HepG2 (cell line): Measurements from ENCODE around the gene PTCRA. TPM values are rescaled to one million over a fixed set of nuclear protein-coding genes. Genes with fewer than 3 reads are reported as not detected.
A peak's percentile ranks its signal among the peaks of the same experiment; 100 is the strongest.

Experiments
- CERS6 ChIP-seq: sonication (generic); formaldehyde crosslinking; IDR thresholded peaks from 2 replicates; pipeline ENCODE4 v1.5.0; 2020; ENCODE audit warnings: missing genetic modification reagents
- GPN1 ChIP-seq: sonication (generic); formaldehyde crosslinking; IDR thresholded peaks from 2 replicates; pipeline ENCODE4 v1.5.1; 2020; ENCODE audit warnings: missing genetic modification reagents, borderline replicate concordance
- HINFP ChIP-seq: sonication (generic); formaldehyde crosslinking; IDR thresholded peaks from 2 replicates; pipeline ENCODE4 v1.4.0; 2020; ENCODE audit warnings: low read depth, mild to moderate bottlenecking, missing genetic modification reagents
- JUND ChIP-seq: sonication (generic); formaldehyde crosslinking; IDR thresholded peaks from 2 replicates; pipeline ENCODE4 v1.8.0; 2022; ENCODE audit warnings: mild to moderate bottlenecking, missing genetic modification reagents
- KLF6 ChIP-seq: IDR thresholded peaks from 2 replicates; pipeline ENCODE4 v1.8.0; 2016; ENCODE audit warnings: missing biosample characterization, missing genetic modification reagents
- NCOR1 ChIP-seq: fragments of 200-600 bp; sonication (generic); IDR thresholded peaks from 2 replicates; pipeline ENCODE4 v1.7.0; 2017; ENCODE audit warnings: antibody characterized with exemption, low read length, borderline replicate concordance
- NR2F6 ChIP-seq, 2 experiments: IDR thresholded peaks; 2 replicates each; pipeline ENCODE4 v1.6.1; 2016; ENCODE audit warnings: antibody characterized with exemption in 1 of 2, mild to moderate bottlenecking in 1 of 2
- PRMT3 ChIP-seq: sonication (generic); formaldehyde crosslinking; IDR thresholded peaks from 2 replicates; pipeline ENCODE4 v1.8.1; 2022; ENCODE audit warnings: low read depth, mild to moderate bottlenecking, moderate library complexity, missing genetic modification reagents, borderline replicate concordance
- RAD51 ChIP-seq: fragments of 450-650 bp; IDR thresholded peaks from 2 replicates; pipeline ENCODE4 v1.6.1; 2016; ENCODE audit warnings: borderline replicate concordance
- RXRB ChIP-seq: IDR thresholded peaks from 2 replicates; pipeline ENCODE4 v1.6.1; 2016; ENCODE audit warnings: borderline replicate concordance, missing genetic modification reagents, missing compliant biosample characterization
- SRY ChIP-seq: sonication (generic); formaldehyde crosslinking; IDR thresholded peaks from 2 replicates; pipeline ENCODE4 v1.8.0; 2022; ENCODE audit warnings: mild to moderate bottlenecking, missing genetic modification reagents
- TFDP2 ChIP-seq: sonication (generic); formaldehyde crosslinking; IDR thresholded peaks from 2 replicates; pipeline ENCODE4 v1.4.0; 2020; ENCODE audit warnings: missing genetic modification reagents
- TOPORS ChIP-seq: sonication (generic); formaldehyde crosslinking; IDR thresholded peaks from 2 replicates; pipeline ENCODE4 v1.8.0; 2023; ENCODE audit warnings: mild to moderate bottlenecking, missing genetic modification reagents
- ZFP91 ChIP-seq: sonication (generic); formaldehyde crosslinking; IDR thresholded peaks from 2 replicates; pipeline ENCODE4 v1.9.0; 2022; ENCODE audit warnings: missing genetic modification reagents, mild to moderate bottlenecking, borderline replicate concordance
- ZFYVE20 ChIP-seq: sonication (generic); formaldehyde crosslinking; IDR thresholded peaks from 2 replicates; pipeline ENCODE4 v1.8.0; 2023; ENCODE audit warnings: low read depth, mild to moderate bottlenecking, moderate library complexity, missing genetic modification reagents, borderline replicate concordance
- ZMAT5 ChIP-seq: sonication (generic); formaldehyde crosslinking; IDR thresholded peaks from 2 replicates; pipeline ENCODE4 v1.5.0; 2020; ENCODE audit warnings: mild to moderate bottlenecking, low read depth, missing genetic modification reagents, borderline replicate concordance
- ZNF235 ChIP-seq: sonication (generic); formaldehyde crosslinking; IDR thresholded peaks from 2 replicates; pipeline ENCODE4 v1.8.1; 2023; ENCODE audit warnings: mild to moderate bottlenecking, missing genetic modification reagents, borderline replicate concordance
- ZNF34 ChIP-seq: sonication (generic); formaldehyde crosslinking; IDR thresholded peaks from 2 replicates; pipeline ENCODE4 v1.4.0; 2020; ENCODE audit warnings: mild to moderate bottlenecking, missing genetic modification reagents, borderline replicate concordance
- ZNF484 ChIP-seq: sonication (generic); formaldehyde crosslinking; IDR thresholded peaks from 2 replicates; pipeline ENCODE4 v1.5.1; 2020; ENCODE audit warnings: mild to moderate bottlenecking, low read depth, missing genetic modification reagents, borderline replicate concordance
- ZNF550 ChIP-seq: sonication (generic); formaldehyde crosslinking; IDR thresholded peaks from 2 replicates; pipeline ENCODE4 v1.4.0; 2020; ENCODE audit warnings: mild to moderate bottlenecking, missing genetic modification reagents, borderline replicate concordance
- ZNF703 ChIP-seq: sonication (generic); formaldehyde crosslinking; IDR thresholded peaks from 2 replicates; pipeline ENCODE4 v1.5.1; 2020; ENCODE audit warnings: missing genetic modification reagents, mild to moderate bottlenecking, moderate library complexity, borderline replicate concordance
- ZZZ3 ChIP-seq: sonication (generic); formaldehyde crosslinking; IDR thresholded peaks from 2 replicates; pipeline ENCODE4 v1.4.0; 2020; ENCODE audit warnings: missing genetic modification reagents, mild to moderate bottlenecking, borderline replicate concordance
- polyA plus RNA-seq, 8 experiments: library from polyadenylated mRNA; depleted of rRNA in 3 of 8; stranded (reverse) in 7 of 8; unstranded in 1 of 8; fragments of >200 nt; fragmentation: Illumina TruSeq in 4 of 8; extraction: Trizol in 4 of 8; gene quantifications; 2 replicates each; pipeline versions ENCODE4 v1.2.1 to v1.2.3, GENCODE V29; 2011 to 2016; ENCODE audit warnings: low read depth in 4 of 8, missing spikeins in 1 of 8, mixed read lengths in 1 of 8; ENCODE audit not compliant: insufficient read depth in 1 of 8
- total RNA-seq, 5 experiments: library from RNA; depleted of rRNA; stranded (reverse); fragments of >200 nt; fragmentation: Illumina TruSeq; extraction: Trizol; gene quantifications; 2 replicates each; pipeline ENCODE4 v1.2.3, GENCODE V29; 2016; ENCODE audit warnings: low read depth in 1 of 5

PTCRA gene
- total and polyA plus RNA-seq, 2 of the 13 experiments (the other 11 are each of a cell fraction or from before 2014, with no cell fraction given): not detected

- TF ChIP-seq TOPORS (peak; percentile 67; the same call in 1 of the 2 replicates), ZNF703 (CRISPR knock-in tag) (no peak), PRMT3 (CRISPR knock-in tag) (no peak; the same call in 1 of the 2 replicates), RAD51 (no peak), ZMAT5 (CRISPR knock-in tag) (no peak), SRY (CRISPR knock-in tag) (peak; percentile 84; the same call in 1 of the 2 replicates), ZZZ3 (CRISPR knock-in tag) (peak; percentile 41; the same call in 1 of the 2 replicates), GPN1 (CRISPR knock-in tag) (no peak), TFDP2 (CRISPR knock-in tag) (peak; percentile 85), RXRB (CRISPR knock-in tag) (peak; percentile 95), CERS6 (CRISPR knock-in tag) (no peak), ZNF484 (no peak), KLF6 (peak; percentile 66; the same call in 1 of the 2 replicates), ZNF34 (CRISPR knock-in tag) (0 out of 2 replicates have a peak, but pooled peaks have one; percentile 72), NCOR1 (peak; percentile 81; the same call in 1 of the 2 replicates), HINFP (CRISPR knock-in tag) (peak; percentile 85), ZNF550 (CRISPR knock-in tag) (no peak), JUND (CRISPR knock-in tag) (peak; percentile 81; the same call in 1 of the 2 replicates), ZFYVE20 (CRISPR knock-in tag) (no peak), NR2F6 (IDR thresholded peaks at IDR 0.05) (peak; percentile 82), NR2F6 (CRISPR knock-in tag; IDR thresholded peaks at IDR 0.05) (peak; percentile 90), ZNF235 (CRISPR knock-in tag) (no peak), ZFP91 (CRISPR knock-in tag) (peak; percentile 95)
Measured at GRCh38 chr6:42938987-42939809, 23.3 kb downstream of the PTCRA start (continued).
